ENCODE measurements around the gene AOPEP.
"Not testable (repeated sequence)": the region's sequence is repeated elsewhere in the genome, so short reads cannot be mapped to it uniquely, and the experiment has no call there.

AOPEP gene

DNA sequence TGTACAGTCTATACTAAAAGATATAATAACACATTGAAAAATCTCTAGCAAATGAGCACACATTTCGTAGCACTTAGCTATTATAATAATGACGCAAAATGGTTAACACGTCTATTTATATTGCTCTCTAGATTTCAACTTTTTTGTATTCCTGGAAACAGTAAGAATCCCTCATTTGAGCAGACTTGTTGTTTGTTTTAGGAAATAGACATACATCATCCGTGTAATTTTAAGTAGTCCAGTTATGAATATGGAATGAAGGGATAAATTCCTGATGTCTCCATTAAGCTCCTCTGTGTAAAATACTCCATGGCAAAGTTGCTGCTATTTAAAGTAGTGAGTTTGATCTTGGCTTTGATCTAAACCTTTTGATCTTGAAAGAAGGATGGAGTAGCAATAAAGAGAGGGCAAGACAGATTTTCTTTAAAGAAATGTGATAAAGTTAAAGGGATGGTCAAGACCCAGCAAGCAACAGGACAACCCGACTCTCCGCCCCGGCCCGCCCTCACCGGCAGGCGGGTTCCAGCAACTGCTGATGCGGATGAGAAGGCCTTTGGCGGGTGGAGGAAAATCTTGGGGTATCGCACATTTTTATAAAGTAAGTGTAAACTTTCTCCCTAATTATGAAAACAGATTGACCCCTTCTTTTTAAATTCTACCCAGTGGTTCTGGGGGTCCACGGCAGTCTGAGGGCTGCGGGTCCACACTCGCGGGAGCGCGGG lies 277.4 kb downstream of the AOPEP start:
- peak; percentile 33 for DNase-seq

DNA sequence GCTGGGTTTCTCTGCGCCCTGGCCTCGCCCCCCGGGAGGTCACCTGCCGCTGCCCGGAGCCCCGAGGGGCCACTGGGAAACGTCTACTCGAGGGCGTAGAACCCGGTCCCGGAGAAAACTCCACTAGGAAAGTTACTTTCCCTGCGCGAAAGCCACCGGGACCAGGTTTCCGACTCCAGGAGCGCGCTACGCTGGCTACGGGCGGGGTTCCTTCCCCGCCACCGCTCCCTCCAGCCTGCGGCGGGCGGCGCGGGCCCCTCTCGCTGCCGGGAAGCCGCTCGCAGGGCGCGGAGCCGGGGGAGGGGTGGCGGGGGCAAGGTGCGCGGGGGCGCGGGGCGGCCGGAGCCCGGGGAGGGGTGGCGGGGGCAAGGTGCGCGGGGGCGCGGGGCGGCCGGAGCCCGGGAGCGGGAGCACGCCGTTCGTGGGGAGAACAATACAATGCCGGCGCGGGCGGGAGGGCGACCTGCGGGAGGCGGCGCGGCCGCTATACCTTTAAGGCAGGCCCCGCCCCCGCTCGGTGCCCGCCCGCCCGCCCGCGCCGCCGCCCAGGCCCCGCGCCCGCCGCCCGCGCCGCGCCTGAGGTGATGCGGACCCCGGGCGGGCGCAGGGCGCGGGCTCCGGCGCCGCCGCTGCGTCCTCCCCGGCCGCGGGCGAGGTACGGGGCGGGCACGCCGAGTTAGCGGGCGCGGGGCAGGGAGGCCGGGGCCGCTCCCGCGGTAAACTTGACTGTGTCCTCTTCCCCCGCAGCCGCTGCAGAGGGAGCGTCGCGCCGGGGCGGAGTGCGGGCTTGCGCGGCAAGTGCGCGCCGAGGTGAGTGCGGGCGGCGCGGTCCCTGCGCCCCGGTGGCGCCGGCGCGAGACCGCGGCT lies 278.1 kb downstream of the AOPEP start:
- DNase-seq = peak; percentile 26

DNA sequence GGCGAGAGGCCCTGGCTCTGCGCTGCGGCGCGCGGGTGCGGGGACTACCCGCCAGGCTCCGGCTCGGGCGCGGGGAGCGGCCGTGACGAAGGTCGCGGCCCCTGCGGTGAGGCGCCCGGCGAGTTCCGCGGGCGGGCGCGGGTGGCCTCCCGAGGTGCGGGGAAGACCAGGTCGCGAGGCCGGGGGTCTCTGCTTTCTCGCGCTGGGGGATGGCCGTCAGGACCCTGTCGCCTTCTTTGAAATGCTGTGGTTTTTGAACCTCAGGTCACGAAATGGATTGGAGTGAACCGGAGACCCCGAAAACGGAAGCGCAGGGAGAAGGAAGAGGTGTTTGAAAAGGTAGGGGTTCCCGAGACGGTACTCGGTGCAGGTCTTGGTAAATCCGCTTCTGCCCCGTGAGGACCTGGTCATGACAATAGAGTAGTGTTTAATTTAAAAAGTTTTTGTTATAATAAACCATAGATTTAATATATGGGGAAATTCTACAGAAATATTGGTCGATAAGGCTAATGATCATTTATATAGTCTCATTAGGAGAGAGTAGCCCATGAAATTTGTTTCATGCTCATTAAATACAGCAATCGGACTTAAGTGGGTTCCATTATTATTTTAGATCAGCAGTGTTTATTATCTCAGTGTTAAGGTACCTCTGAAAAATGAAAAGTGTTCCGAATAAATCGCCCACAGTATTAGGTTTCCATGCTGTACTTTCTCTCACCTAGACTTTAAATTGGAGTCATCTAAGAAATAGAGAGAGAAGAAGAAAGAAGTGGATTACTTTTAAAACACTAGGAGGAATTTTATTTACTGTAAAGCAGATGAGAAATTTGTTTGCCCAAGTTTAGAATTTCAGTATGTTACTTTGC lies 279.0 kb downstream of the AOPEP start:
- DNase-seq = no peak

DNA sequence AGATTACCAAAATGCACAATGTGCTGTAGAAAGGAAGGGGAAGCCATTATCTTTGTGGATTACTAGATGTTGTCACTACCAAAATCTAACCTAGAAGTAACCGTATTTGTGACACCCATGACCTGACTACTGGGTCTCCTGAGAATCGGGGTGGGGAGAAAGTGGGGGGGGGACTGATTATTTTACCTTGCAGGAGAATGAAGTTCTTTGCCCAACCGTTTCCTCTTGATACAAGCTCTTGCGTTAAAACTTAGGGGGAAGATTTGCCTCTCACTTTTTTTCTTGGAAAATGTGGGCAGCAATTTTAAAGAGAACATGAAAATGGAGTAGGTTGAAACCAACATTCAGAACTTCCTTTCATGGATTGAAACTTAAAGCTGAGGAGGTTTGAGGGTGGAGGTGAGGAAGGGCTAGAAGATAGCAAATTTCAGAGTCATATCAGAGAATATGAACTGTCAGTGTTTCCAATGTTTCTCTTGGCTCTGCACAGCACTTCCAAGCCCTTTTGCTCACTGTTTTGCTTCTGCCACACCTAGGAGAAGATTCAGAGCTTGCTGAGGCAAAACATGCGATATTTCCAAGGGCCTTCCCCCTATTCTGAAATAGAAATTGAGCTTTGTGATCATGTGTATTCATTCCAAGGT lies 280.8 kb downstream of the AOPEP start:
- DNase-seq = no peak

DNA sequence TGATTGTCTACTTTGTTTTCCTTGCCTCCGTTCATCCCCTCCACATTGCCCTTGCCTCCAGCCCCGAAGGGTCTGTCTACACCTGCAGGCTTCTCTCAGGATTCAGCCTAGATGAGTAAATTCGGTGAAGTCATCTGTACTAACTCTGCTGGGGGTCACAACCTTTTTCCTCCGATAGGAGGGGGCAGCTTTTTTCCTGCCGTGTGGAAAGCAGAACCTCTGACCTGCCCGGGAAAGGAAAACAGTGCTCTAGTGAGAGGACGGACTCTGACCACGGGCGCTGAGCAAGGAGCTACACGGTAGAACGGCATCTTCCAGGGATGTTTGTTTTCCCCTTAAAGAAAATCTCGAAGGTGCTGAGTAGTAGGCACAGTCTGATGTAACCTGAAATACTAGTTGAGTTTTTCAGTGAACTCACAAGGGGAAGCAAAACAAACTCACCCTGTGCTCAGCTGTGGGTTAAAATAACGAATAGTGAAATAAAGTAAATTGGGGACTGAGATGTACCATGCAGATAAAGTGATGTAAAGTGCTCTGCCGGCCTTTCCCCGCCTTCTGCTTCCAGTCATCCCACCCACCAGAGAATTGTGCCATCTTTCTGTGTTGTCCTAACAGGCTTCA lies 281.8 kb downstream of the AOPEP start:
- no peak for DNase-seq

DNA sequence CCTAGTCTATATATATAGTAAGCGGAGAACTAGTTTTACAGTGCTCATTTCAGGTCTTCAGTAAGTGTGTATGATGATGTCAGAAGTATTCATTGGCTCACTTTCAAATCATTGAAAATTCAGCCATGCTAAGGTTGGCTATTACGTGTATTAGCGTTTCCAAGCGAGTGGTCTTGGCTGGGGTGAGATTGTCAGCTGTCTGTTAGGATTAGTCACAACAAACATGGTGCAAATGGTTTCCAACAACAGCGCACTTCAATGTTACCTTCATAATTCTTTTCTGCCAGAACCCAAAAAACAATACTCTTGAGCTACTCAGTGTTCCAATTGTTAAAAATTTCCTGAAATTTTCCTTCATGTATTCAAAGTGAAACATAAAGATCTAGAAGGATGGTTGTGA lies 283.0 kb downstream of the AOPEP start:
- DNase-seq = no peak

DNA sequence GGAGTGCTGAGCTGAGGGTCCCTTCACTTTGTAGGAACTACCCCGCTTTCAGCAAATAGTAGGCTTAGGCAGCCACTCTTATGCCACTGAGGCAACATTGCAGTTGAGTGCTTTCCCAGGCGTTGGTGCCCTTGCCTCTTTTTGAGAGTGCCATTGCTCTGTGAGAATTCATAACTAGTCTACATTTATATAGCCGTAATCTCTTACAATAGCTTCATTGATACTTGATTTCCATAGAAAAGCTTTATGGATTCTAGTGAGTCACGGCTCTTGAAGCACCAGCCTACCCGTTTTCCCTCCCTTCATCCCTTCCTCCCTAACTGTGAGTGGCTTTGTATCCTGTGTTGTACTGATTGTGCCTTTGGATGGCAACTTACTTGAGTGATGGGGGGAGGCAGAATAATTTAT lies 283.9 kb downstream of the AOPEP start:
- DNase-seq = no peak

DNA sequence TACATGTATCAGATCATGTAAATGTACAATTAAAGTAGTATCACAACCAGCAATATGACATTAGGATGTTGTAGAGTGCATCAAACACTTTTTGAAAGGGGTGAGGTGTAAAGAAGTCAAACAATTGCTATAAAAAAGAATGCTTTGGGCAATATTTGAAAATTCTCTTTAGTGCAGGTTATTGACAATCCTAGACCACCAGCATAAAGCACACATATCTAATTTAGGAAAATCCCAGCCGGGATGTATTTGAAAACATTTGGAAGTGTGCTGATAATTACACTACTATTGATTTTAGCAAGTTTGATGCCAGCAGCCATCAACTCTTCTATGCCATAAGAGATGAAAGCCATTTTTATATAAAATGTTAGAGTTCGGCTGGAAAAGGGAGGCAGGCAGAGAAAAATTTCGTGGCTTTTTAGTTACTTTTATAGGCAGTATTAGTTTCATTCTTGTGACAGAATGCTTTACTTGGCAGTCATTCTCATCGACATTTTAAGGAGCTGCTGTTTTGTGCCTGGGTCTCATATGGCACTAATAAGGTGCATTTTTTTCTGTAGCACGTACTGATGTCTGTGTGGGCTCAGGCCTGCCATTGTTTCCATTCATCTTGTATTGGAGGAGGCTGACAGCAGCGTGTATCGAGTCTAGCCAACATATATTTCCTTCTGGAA lies 285.7 kb downstream of the AOPEP start:
- DNase-seq = peak; percentile 38

DNA sequence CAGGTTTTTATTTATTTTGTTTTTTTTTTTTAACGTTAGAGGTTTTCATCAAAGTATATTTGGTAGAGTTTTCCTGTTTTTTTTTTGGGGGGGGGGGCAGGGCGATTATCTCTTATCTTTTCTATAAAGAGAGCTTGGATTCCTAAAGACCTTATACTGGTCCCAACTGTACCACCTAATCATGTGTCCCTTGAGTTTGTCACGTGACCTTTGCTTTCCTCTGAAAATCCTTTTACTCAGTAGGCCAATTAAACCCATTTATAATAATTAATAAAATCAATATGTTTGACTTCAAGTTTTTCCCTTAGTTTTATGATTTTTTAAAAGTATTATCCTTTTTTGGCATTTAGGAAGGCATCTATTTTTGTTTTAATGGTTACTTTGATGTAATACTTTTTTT lies 286.4 kb downstream of the AOPEP start:
- DNase-seq = no peak

DNA sequence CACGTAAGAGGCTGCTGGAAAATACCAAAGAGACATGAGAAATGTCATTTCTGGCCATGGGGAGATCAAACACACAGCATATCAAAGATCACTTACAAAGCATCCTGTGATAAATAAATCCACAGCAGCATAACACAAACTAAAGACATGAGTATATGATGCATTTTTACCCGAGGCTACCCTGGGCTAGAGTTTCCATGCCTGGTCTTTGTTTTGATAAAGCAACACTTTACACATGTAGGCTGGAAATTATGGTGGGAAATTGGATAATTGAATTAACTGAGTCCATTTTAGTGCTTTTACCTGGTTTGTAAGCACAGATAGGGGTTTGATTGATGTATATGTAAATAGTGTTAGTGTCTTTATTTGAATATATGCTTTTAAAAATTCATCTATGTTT lies 288.4 kb downstream of the AOPEP start:
- no peak for DNase-seq

DNA sequence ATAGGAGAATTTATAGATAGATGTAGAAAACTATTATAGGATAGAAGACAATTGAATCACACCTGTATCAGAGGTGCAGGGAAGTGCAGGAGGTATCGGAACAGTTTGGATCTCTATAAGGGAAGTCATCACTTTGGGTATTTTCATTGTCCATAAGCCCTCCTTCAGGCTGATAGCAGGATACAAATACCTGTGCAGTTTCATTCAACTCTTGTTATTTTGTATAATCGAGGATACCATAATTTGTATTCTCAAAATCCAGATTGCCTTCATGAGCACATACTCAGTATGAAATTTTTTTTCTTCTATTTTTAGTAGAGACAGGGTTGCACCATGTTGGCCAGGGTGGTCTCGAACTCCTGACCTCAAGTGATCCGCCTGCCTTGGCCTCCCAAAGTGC lies 289.1 kb downstream of the AOPEP start:
- no peak for DNase-seq

DNA sequence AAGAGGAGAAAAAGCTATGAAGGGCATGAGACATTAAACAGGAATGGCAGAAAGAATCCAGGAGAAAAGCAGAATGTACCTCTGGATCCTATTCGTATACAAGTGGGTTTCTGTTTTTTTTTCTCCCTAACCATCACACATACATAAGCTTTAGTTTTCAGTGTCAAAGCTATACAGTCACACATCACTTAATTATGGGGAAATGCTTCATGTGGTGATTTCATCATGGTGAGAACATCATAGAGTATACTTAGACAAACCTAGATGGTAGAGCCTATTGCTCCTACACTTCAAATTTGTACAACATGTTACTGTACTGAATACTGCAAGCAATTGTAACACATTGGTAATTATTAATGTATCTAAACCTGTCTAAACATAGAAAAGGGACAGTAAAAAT lies 290.6 kb downstream of the AOPEP start:
- DNase-seq = no peak

DNA sequence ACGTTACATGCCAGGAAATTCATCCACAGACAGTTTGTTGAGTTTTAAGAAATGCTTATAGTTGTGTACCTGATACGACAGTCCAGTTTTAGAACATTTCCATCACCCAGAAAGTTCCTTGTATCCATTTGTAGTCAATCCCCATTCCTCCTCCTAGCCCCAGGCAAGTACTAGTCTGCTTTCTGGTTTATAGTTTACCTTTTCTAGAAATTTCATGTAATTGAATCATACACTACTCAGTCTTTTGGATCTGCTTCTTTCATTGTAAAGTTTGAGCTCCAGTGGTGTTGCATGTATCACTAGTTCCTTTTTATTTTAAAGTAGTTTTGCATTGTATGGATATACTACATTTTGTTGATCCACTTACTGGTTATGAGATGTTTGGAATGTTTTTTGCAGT lies 291.2 kb downstream of the AOPEP start:
- DNase-seq = no peak

DNA sequence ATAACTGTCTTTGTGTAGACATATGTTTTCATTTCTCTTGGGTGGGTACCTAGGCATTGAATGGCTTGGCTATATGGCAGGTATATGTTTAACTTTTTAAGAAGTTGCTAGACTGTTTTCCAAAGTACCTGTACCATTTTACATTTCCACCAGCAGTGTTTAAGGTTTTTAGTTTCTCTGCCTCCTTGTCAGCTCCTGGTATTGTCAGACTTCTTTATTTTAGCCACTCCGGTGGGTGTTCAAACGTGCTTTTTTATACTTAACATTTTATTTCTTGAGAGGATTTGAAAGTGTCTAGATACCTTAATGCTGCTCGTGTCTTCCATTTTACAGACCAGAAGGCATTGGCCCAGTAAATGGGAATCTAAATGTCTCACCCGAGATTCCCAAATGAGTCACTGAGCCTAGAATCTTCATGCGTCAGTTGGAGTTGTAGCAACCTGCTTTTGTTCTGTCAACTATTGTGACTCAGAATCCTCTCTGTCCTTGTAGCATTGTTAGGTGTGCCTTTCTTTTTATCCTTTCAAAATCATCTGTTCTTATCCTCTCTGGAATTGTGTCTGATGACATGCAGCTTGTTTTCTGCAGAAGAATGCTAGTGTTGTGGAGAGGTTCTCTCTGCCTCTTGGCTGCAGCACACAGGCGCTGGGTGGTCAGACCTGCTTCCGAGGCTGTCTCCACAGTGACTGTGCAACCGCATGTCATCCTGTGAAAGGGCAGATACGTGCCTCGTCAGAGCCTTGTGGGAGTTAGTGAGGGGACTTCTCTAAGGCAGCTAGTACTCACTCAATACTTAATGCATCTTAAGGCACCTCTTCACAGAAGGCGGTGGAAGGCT lies 291.8 kb downstream of the AOPEP start:
- peak; percentile 85 for DNase-seq

DNA sequence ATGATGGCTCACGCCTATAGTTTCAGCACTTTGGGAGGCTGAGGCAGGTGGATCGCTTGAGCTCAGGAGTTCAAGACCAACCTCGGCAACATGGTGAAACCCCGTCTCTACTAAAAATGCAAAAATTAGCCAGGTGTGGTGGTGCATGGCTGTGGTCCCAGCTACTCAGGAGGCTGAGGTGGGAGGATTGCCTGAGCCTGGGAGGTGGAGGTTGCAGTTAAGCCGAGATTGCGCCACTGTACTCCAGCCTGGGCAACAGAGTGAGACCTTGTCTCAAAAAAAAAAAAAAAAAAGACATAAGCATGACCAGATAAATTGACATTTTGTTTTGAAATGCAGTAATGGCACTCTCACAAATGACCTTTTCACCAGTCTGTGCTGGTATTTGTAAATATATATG lies 294.1 kb downstream of the AOPEP start:
- not testable (repeated sequence) for DNase-seq

DNA sequence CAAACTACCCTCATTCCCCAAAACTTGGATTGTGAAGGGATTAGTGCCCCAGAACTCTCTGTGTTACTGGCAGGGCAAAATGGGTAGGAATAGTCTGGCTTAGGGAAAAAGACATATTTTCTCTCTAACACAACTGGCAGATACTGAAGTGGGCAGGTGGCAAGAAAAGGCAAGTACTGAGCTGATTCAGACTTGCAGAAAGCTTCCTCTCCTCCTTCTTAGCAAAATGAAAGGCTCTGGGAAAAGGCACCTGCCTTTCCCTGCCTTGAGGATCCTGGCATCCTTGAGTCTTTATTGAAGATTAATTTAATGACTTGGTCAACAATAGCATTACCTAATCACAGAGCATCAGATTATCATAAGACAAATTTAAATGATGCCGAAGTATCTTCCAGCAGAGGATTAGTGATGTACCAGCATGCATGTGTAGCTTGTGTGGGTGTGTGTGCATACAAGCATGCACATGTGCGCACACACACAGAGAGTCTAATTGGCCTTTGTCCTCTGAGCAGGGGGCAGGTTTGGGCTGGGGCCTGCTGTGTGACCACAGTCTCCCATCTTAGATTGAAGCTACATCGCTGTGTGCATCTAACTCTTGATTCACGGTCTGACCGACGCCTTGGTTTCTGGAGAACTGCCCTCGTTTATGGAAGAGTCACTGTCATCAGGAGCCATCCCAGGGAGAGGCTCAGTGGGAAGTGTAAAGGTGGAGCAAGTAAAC lies 294.8 kb downstream of the AOPEP start:
- no peak for DNase-seq

DNA sequence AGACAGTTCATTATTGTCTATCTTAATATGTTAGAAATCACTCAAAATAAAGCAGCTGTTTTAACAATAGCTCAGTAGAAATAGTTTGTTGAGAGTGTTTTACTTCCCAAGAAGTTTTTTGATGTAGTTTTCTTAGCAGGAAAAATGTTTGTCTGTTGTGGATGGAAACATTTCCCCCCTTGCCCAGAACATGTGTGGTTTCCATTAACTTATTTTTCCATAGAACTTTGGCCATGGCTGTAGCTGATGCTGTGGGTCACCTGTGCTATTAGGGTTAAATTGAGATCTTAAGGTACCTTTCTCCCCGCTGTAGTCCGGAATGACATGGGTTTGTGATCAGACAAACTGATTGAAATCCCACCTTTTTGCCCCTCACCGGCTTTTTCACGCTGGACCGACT lies 296.2 kb downstream of the AOPEP start:
- no peak for DNase-seq

DNA sequence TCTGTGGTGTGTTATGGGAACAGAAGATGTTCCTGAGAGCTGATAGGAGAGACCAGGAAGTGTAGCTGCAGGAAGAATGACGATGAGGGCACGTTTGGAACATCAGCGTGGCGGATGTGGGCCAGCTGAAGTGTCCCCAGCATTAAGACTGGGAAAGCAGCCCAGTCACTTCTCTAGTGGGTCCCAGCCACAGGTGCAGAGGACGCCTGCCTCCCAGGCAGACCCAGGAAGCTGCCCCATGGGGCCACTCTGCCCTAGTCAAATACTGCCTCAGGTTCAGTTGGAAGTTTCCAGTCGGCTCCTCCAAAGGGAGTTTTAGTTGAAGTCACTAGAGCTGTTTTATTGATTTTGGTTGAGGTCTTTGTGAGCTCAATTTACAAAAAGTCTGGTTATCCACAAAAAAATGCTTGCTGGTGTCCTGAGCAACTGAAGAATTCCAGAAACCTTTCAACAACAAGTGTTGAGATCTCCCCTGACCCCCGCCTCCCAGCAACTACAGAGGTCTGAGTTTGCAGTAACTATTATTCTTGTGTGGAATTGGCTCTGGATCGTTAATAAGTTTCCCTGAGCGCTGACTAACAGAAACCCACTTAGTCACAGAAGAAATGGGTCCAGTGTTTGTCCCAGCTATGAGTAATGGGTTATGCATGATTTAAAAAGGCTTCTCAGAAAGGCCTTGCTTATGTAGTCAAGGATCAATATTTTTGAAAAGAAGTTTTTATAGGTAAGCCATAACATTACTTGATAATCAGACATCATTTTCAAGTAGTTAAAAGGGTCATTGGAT lies 296.9 kb downstream of the AOPEP start:
- peak; percentile 87 for DNase-seq

DNA sequence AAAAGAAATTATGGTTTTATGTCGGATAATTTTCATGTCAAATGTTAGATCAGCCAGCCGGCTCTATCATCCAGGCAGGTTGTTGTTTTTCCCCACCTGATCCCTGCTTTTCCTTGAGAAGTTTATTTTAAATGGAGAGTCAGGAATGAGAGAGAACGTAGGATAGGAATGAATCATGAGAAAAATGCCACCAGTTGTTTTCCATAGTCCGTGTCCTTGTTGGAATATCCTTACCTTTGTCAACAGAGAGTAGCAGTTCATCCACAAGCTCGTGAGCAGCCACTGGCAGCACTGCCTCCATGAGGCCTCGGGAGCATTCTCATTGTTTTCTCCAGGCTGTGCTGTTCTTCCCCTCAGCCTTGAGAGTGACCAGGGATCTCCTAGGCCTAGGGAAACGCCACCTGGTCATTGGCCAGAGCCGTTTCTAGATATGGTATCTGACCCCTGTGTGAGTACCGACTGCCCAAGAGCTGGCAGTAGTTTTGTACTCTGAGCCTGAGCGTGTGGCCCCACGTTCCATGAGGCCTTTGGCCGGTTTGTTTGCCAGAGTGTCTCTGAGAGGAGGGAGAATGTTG lies 297.7 kb downstream of the AOPEP start:
- DNase-seq = no peak
